HCT116 (cell line): ENCODE results near the gene U2AF2. TPM values are rescaled to one million over a fixed set of nuclear protein-coding genes. Genes with fewer than 3 reads are reported as not detected.

ENCODE experiments used
- ATAC-seq: fragments of 200-7000 bp; cut with Tn5 transposase; 2 replicates; pipeline ENCODE4 v1.9.1; 2020; ENCODE audit warnings: mild to moderate bottlenecking, moderate library complexity
- BruUV-seq: library from RNA; stranded (reverse); fragments of 400-500 nt; replicated peaks from 2 replicates; lab custom pipeline; 2021; lab: Mats Ljungman, UMichigan
- CTCF ChIA-PET: fragments of 300-600 bp; sonication (Branson Sonifier 250); formaldehyde crosslinking; loops from one replicate; lab custom pipeline; 2021; ENCODE audit warnings: antibody characterized with exemption; lab: Charles Lee
- POLR2A ChIA-PET: fragments of 300-600, 350-600 bp; sonication (Branson Sonifier 250); formaldehyde crosslinking; loops from one replicate; lab custom pipeline; 2021; ENCODE audit warnings: antibody characterized with exemption; lab: Charles Lee
- RAD21 ChIA-PET, 2 experiments: fragments of 300-600 bp; sonication (Branson Sonifier 250); formaldehyde crosslinking; loops; one replicate each; lab custom pipeline; 2023; ENCODE audit warnings: low total read pairs in 2 of 2; ENCODE audit not compliant: uncharacterized antibody in 2 of 2, unreplicated experiment in 2 of 2, low non-redundant PET in 1 of 2; lab: Charles Lee
- DNase-seq: peaks from one replicate; pipeline ENCODE4 v3.0.0-alpha.2; 2010; ENCODE audit warnings: low read depth, low spot score
- H2AFZ ChIP-seq: fragments of 200-600 bp; shearing (Covaris generic), sonication (generic); 2 replicates; pipeline ENCODE4 v1.6.1; 2017; ENCODE audit warnings: low read depth, mixed run types, mixed read lengths, antibody characterized with exemption, low read length; ENCODE audit not compliant: poor library complexity, severe bottlenecking
- H3K27ac ChIP-seq: 2 replicates; pipeline ENCODE4 v1.5.1; 2012; ENCODE audit warnings: low read depth, low read length
- H3K27me3 ChIP-seq: fragments of 200-600 bp; sonication (generic); 2 replicates; pipeline ENCODE4 v1.6.1; 2016; ENCODE audit warnings: mixed run types, low read length, mixed read lengths; ENCODE audit not compliant: insufficient read depth
- H3K36me3 ChIP-seq, 2 experiments: fragments of 200-500 bp in 1 of 2; fragments of 200-600 bp in 1 of 2; sonication (Bioruptor generic) in 1 of 2; sonication (generic) in 1 of 2; 2 replicates each; pipeline versions ENCODE4 v1.5.1 to v1.6.1; 2014 to 2016; ENCODE audit warnings: low read length in 2 of 2, inconsistent platforms in 1 of 2, mixed read lengths in 1 of 2, mixed run types in 1 of 2; ENCODE audit not compliant: insufficient read depth in 2 of 2, control insufficient read depth in 1 of 2
- H3K4me1 ChIP-seq, 2 experiments: fragments of 200-600 bp in 1 of 2; sonication (generic) in 1 of 2; 2 replicates each; pipeline versions ENCODE4 v1.5.1 to v1.6.1; 2012 to 2017; ENCODE audit warnings: low read length in 2 of 2, inconsistent platforms in 1 of 2, mild to moderate bottlenecking in 1 of 2, mixed read lengths in 1 of 2, mixed run types in 1 of 2, moderate library complexity in 1 of 2; ENCODE audit not compliant: insufficient read depth in 2 of 2, control insufficient read depth in 1 of 2
- H3K4me2 ChIP-seq: fragments of 200-600 bp; sonication (generic); 2 replicates; pipeline ENCODE4 v1.6.1; 2017; ENCODE audit warnings: mixed run types, low read length, mixed read lengths
- H3K4me3 ChIP-seq, 2 experiments: fragments of 200-600 bp in 1 of 2; sonication (generic) in 1 of 2; replicated peaks in 1 of 2; 2 replicates each; pipeline ENCODE4 v1.5.1; 2011 to 2016; ENCODE audit warnings: low read length in 2 of 2, control low read depth in 1 of 2, low read depth in 1 of 2, mild to moderate bottlenecking in 1 of 2, mixed read lengths in 1 of 2, mixed run types in 1 of 2
- H3K79me2 ChIP-seq: fragments of 200-600 bp; sonication (generic); 2 replicates; pipeline ENCODE4 v1.6.1; 2017; ENCODE audit warnings: mild to moderate bottlenecking, mixed run types, low read length, moderate library complexity, mixed read lengths; ENCODE audit not compliant: insufficient read depth
- H3K9ac ChIP-seq: fragments of 200-600 bp; sonication (generic); 2 replicates; pipeline ENCODE4 v1.6.1; 2016; ENCODE audit warnings: low read length, mixed read lengths
- H3K9me2 ChIP-seq: fragments of 200-600 bp; sonication (generic), shearing (Covaris generic); 2 replicates; pipeline ENCODE4 v1.6.1; 2017; ENCODE audit warnings: mixed run types, mild to moderate bottlenecking, moderate library complexity; ENCODE audit not compliant: insufficient read depth
- H3K9me3 ChIP-seq, 2 experiments: fragments of 200-500 bp in 1 of 2; fragments of 200-600 bp in 1 of 2; sonication (Bioruptor generic) in 1 of 2; sonication (generic) in 1 of 2; 2 replicates each; pipeline ENCODE4 v1.6.1; 2014 to 2017; ENCODE audit warnings: low read length in 2 of 2, mixed read lengths in 2 of 2, inconsistent platforms in 1 of 2, low read depth in 1 of 2, mild to moderate bottlenecking in 1 of 2, mixed run types in 1 of 2, moderate library complexity in 1 of 2; ENCODE audit not compliant: control insufficient read depth in 1 of 2, insufficient read depth in 1 of 2
- H4K20me1 ChIP-seq: fragments of 200-600 bp; sonication (generic), shearing (Covaris generic); 2 replicates; pipeline ENCODE4 v1.6.1; 2017; ENCODE audit warnings: mixed run types, mild to moderate bottlenecking, moderate library complexity; ENCODE audit not compliant: insufficient read depth
- EGR1 ChIP-seq: IDR thresholded peaks from 2 replicates; pipeline ENCODE4 v1.6.1; 2012; ENCODE audit warnings: low read depth
- FOSL1 ChIP-seq: IDR thresholded peaks from 2 replicates; pipeline ENCODE4 v1.6.1; 2012; ENCODE audit warnings: low read depth
- MAX ChIP-seq: IDR thresholded peaks from 2 replicates; pipeline ENCODE4 v1.6.1; 2012
- RAD21 ChIP-seq: IDR thresholded peaks from 2 replicates; pipeline ENCODE4 v1.6.1; 2012; ENCODE audit warnings: low read depth, mild to moderate bottlenecking
- SIN3A ChIP-seq: IDR thresholded peaks from 2 replicates; pipeline ENCODE4 v1.6.1; 2012; ENCODE audit warnings: low read depth
- SP1 ChIP-seq: IDR thresholded peaks from 2 replicates; pipeline ENCODE4 v1.6.1; 2012; ENCODE audit warnings: low read depth
- SRF ChIP-seq: IDR thresholded peaks from 2 replicates; pipeline ENCODE4 v1.6.1; 2012; ENCODE audit warnings: low read depth
- ZFX ChIP-seq: fragments of 450-650 bp; IDR thresholded peaks from 2 replicates; pipeline ENCODE4 v1.6.1; 2017
- intact Hi-C: fragments of 100-400 bp; cut with micrococcal nuclease; formaldehyde crosslinking; loops from 2 replicates; pipeline ENCODE4 v1.10.0; 2022
- total RNA-seq: library from RNA; stranded (reverse); gene quantifications from one replicate; pipeline ENCODE4 v1.2.1, GENCODE V29; 2021; ENCODE audit not compliant: unreplicated experiment
- TF ChIP-seq, protein P1 (sequence below): IDR thresholded peaks from 2 replicates; pipeline ENCODE4 v1.6.1; 2012
- TF ChIP-seq, protein P2 (sequence below), 3 experiments: fragments of 200-600 bp in 1 of 3; sonication (generic) in 1 of 3; IDR thresholded peaks in 2 of 3; conservative IDR thresholded peaks in 1 of 3; 2 replicates each; pipeline ENCODE4 v1.5.1; 2012 to 2017; ENCODE audit warnings: low read depth in 2 of 3, low read length in 2 of 3, antibody characterized with exemption in 1 of 3, borderline replicate concordance in 1 of 3, control low read depth in 1 of 3, mild to moderate bottlenecking in 1 of 3, mixed read lengths in 1 of 3, mixed run types in 1 of 3, moderate library complexity in 1 of 3; ENCODE audit not compliant: insufficient read depth in 1 of 3

Gene U2AF2
- total RNA-seq, 1 experiment from 2014 or later, result 259 TPM

DNA sequence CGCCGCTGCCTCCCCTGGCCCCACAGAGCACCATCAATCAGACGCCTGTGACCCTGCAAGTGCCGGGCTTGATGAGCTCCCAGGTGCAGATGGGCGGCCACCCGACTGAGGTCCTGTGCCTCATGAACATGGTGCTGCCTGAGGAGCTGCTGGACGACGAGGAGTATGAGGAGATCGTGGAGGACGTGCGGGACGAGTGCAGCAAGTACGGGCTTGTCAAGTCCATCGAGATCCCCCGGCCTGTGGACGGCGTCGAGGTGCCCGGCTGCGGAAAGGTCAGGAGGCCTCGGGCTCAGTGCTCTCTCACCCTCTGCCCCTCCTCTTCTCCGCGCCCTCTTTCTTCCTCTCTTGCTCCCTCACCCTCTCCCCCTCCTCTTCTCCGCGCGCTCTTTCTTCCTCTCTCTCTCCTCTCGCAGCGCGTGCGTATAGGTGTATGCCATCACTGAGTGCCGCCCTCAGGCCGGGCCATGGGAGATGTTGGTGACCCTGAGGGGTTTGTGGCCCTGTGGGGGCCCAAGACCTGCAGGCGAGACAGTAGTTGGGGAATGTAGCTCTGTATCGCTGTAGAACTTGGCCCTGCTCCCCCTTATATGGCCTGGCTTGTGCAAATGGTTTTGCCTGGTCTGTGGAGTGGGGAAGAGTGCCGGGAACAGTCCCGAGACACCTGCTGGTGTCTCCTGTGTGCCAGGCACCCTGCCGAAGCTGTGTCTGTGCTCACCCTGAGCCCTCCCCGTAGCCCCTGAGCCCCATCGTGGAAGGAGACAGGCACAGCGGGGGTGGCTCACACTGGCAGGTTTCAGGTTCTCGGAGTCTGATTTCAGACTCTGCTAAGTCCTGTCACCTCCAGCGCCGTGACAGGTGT, 14.8 kb downstream of the U2AF2 start:
- Histone ChIP-seq H3K27ac (no peak overlapping the region; the same call in 1 of the 2 replicates), H3K9me3 (no peaks in the 10 kb centered on the region), H3K9me2 (no peaks in the 10 kb centered on the region), H3K79me2 (peaks cover 95% of the 10 kb centered on the region), H4K20me1 (peaks cover 14% of the 10 kb centered on the region; the same call in 1 of the 2 replicates), H3K36me3 (peaks cover 31 to 49% of the 10 kb centered on the region in 2 experiments), H2AFZ (no peak overlapping the region), H3K9ac (no peak overlapping the region), H3K4me1 (peaks cover 7 to 49% of the 10 kb centered on the region in 2 experiments), H3K27me3 (no peaks in the 10 kb centered on the region), H3K4me3 (no peak overlapping the region), H3K4me2 (no peak overlapping the region)
- DNase-seq (no peak), ATAC-seq (no peak)
- ChIA-PET POLR2A (no interaction called here), CTCF (no interaction called here), RAD21 (no interaction called here)
- intact Hi-C loops, result no loop called here
- BruUV-seq, result no TSS peak
- TF ChIP-seq ZFX, result no peak
- TF ChIP-seq FOSL1, result no peak
- no peak for TF ChIP-seq RAD21
- TF ChIP-seq, protein P1, sequence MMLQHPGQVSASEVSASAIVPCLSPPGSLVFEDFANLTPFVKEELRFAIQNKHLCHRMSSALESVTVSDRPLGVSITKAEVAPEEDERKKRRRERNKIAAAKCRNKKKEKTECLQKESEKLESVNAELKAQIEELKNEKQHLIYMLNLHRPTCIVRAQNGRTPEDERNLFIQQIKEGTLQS, result no peak
- no peak for TF ChIP-seq SP1
- no peak for TF ChIP-seq EGR1
- TF ChIP-seq SIN3A, result no peak
- TF ChIP-seq SRF, result no peak
- no peak for TF ChIP-seq MAX
- TF ChIP-seq, protein P2, sequence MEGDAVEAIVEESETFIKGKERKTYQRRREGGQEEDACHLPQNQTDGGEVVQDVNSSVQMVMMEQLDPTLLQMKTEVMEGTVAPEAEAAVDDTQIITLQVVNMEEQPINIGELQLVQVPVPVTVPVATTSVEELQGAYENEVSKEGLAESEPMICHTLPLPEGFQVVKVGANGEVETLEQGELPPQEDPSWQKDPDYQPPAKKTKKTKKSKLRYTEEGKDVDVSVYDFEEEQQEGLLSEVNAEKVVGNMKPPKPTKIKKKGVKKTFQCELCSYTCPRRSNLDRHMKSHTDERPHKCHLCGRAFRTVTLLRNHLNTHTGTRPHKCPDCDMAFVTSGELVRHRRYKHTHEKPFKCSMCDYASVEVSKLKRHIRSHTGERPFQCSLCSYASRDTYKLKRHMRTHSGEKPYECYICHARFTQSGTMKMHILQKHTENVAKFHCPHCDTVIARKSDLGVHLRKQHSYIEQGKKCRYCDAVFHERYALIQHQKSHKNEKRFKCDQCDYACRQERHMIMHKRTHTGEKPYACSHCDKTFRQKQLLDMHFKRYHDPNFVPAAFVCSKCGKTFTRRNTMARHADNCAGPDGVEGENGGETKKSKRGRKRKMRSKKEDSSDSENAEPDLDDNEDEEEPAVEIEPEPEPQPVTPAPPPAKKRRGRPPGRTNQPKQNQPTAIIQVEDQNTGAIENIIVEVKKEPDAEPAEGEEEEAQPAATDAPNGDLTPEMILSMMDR (IDR thresholded peaks at IDR 0.05 in 2 of 3, conservative IDR thresholded peaks at IDR 0.05 in 1 of 3; ENCODE audit: borderline replicate concordance in 1 of 3, insufficient read depth in 1 of 3, low read depth in 2 of 3, low read length in 2 of 3), result no peak
